ENCODE measurements around the gene C1orf159.

GRCh38 chr1:1041873-1042272 lies 74.0 kb downstream of the C1orf159 start:
- TF ChIP-seq, protein P1, sequence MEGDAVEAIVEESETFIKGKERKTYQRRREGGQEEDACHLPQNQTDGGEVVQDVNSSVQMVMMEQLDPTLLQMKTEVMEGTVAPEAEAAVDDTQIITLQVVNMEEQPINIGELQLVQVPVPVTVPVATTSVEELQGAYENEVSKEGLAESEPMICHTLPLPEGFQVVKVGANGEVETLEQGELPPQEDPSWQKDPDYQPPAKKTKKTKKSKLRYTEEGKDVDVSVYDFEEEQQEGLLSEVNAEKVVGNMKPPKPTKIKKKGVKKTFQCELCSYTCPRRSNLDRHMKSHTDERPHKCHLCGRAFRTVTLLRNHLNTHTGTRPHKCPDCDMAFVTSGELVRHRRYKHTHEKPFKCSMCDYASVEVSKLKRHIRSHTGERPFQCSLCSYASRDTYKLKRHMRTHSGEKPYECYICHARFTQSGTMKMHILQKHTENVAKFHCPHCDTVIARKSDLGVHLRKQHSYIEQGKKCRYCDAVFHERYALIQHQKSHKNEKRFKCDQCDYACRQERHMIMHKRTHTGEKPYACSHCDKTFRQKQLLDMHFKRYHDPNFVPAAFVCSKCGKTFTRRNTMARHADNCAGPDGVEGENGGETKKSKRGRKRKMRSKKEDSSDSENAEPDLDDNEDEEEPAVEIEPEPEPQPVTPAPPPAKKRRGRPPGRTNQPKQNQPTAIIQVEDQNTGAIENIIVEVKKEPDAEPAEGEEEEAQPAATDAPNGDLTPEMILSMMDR (IDR thresholded peaks at IDR 0.05) = no peak
- no peak for TF ChIP-seq POLR2A (IDR thresholded peaks at IDR 0.05)
